OCI-LY1 (cell line): ENCODE measurements around the gene TAGLN2.
A peak's percentile ranks its signal among the peaks of the same experiment; 100 is the strongest.

ENCODE experiments used
- H2AFZ ChIP-seq: fragments of 200-600 bp; sonication (generic), shearing (Covaris generic); 2 replicates; pipeline ENCODE4 v1.6.0; 2014; ENCODE audit warnings: antibody characterized with exemption, mild to moderate bottlenecking, low read length
- H3F3A ChIP-seq: fragments of 200-600 bp; sonication (generic), shearing (Covaris generic); 2 replicates; pipeline ENCODE4 v1.6.0; 2014; ENCODE audit warnings: mild to moderate bottlenecking, antibody characterized with exemption, low read length, moderate library complexity; ENCODE audit not compliant: insufficient read depth
- H3K27ac ChIP-seq: fragments of 200-600 bp; sonication (generic); 2 replicates; pipeline ENCODE4 v1.5.1; 2014; ENCODE audit warnings: low read length, mixed run types, mild to moderate bottlenecking, low read depth; ENCODE audit not compliant: poor library complexity, severe bottlenecking
- H3K27me3 ChIP-seq: fragments of 200-600 bp; sonication (generic); 2 replicates; pipeline ENCODE4 v1.6.0; 2014; ENCODE audit warnings: antibody characterized with exemption, mild to moderate bottlenecking, low read length, moderate library complexity; ENCODE audit not compliant: insufficient read depth
- H3K36me3 ChIP-seq: fragments of 200-600 bp; sonication (generic); 2 replicates; pipeline ENCODE4 v1.6.1; 2014; ENCODE audit warnings: mild to moderate bottlenecking, antibody characterized with exemption, low read length, moderate library complexity, mixed read lengths; ENCODE audit not compliant: insufficient read depth
- H3K4me1 ChIP-seq: fragments of 200-600 bp; sonication (generic); 2 replicates; pipeline ENCODE4 v1.5.1; 2014; ENCODE audit warnings: mild to moderate bottlenecking, low read length, moderate library complexity; ENCODE audit not compliant: insufficient read depth, severe bottlenecking
- H3K4me2 ChIP-seq: fragments of 200-600 bp; sonication (generic), shearing (Covaris generic); 2 replicates; pipeline ENCODE4 v1.6.1; 2014; ENCODE audit warnings: low read length
- H3K4me3 ChIP-seq: fragments of 200-600 bp; sonication (generic); 2 replicates; pipeline ENCODE4 v1.5.1; 2014; ENCODE audit warnings: low read length, low read depth, mild to moderate bottlenecking, mixed read lengths; ENCODE audit not compliant: poor library complexity, severe bottlenecking
- H3K79me2 ChIP-seq: fragments of 200-600 bp; shearing (Covaris generic); 2 replicates; pipeline ENCODE4 v1.6.1; 2016; ENCODE audit warnings: mixed run types, low read length, mixed read lengths; ENCODE audit not compliant: insufficient read depth
- H3K9ac ChIP-seq: fragments of 200-600 bp; sonication (generic), shearing (Covaris generic); 2 replicates; pipeline ENCODE4 v1.6.1; 2014; ENCODE audit warnings: mild to moderate bottlenecking, low read length, mixed read lengths
- H3K9me2 ChIP-seq: fragments of 200-600 bp; sonication (generic), shearing (Covaris generic); 2 replicates; pipeline ENCODE4 v1.6.1; 2014; ENCODE audit warnings: low read depth, mild to moderate bottlenecking, low read length, mixed read lengths
- H3K9me3 ChIP-seq: fragments of 200-600 bp; shearing (Covaris generic); 2 replicates; pipeline ENCODE4 v1.6.1; 2014; ENCODE audit warnings: low read length, mixed read lengths
- H4K20me1 ChIP-seq: fragments of 200-600 bp; sonication (generic), shearing (Covaris generic); 2 replicates; pipeline ENCODE4 v1.6.0; 2016; ENCODE audit warnings: mild to moderate bottlenecking, low read length; ENCODE audit not compliant: insufficient read depth
- CTCF ChIP-seq: fragments of 200-600 bp; sonication (generic), shearing (Covaris generic); IDR thresholded peaks from 2 replicates; pipeline ENCODE4 v1.5.1; 2017; ENCODE audit warnings: mild to moderate bottlenecking, antibody characterized with exemption, low read length, moderate library complexity, mixed read lengths
- EZH2 ChIP-seq: fragments of 200-600 bp; sonication (generic), shearing (Covaris generic); IDR thresholded peaks from 2 replicates; pipeline ENCODE4 v1.8.0; 2017; ENCODE audit warnings: borderline replicate concordance, mixed run types, mild to moderate bottlenecking, antibody characterized with exemption, low read length, moderate library complexity, mixed read lengths

TAGLN2 gene

DNA sequence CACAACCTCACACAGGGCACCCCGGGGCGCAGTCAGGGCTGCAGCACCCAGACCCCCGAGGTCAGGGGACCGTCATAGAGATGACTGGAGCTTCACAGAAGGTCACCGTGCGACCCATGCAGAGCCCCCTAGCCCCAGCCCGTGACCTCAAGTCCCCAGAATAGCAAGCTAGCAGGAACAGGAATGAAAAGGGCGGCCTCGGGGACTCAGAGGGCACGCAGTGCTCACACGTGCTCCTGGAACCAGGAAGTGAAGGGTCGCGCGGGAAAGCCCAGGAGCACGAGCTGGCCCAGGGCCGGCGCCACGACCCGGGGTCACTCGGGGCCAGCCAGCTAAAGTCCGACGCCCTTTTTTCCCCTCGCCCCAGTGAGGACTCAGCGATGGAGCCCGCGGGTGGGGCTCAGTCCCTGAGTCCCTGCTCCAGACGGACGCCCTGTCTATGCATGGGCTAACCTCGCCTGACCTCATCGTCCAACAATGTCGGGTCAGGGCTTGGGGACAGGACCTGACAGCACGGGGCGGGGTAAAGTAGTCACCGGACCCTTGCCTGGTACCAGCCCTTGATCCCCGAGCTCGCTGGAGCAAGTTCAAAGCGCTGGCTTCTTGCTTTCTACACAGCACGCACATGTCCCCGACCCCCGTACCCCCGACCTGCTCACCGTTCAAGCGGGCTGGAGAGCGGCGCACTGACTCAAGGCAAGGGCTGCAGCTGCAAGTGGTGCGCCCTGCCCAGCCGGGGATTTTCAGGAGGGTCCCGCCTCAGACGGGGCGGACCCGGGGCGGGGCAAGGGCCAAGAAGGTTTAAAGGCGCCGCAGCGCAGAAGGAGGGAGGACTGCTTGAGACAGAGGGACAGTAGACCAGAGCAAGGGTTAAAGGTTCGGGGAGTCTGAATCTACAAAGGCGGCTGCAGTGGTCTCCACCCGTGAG, at the start of gene TAGLN2:
TAGLN2 (minus strand) TSS at position 717 of the 928 bp plus-strand sequence. CDS start 4,998 bp downstream, outside the sequence.
- Histone ChIP-seq H3K4me1 (peaks cover 50% of the 10 kb centered on the region), H3K9ac (peak within 1 kb of the TSS; percentile 74), H3K9me3 (no peaks in the 10 kb centered on the region), H3K36me3 (peaks cover 10% of the 10 kb centered on the region; the same call in 1 of the 2 replicates), H2AFZ (no peak within 1 kb of the TSS), H3K4me2 (peak within 1 kb of the TSS; percentile 84), H3F3A (no peaks in the 10 kb centered on the region), H3K4me3 (peak within 1 kb of the TSS; percentile 79), H3K27me3 (peaks cover 4% of the 10 kb centered on the region; the same call in 1 of the 2 replicates), H3K9me2 (no peaks in the 10 kb centered on the region), H4K20me1 (no peaks in the 10 kb centered on the region), H3K27ac (peak within 1 kb of the TSS; percentile 87), H3K79me2 (no peaks in the 10 kb centered on the region)
- TF ChIP-seq EZH2 (no peak), CTCF (no peak)

GRCh38 chr1:159974350-159974965, 49.2 kb upstream of the TAGLN2 start:
- Histone ChIP-seq H3K27ac (no peak overlapping the region), H3K9me2 (no peaks in the 10 kb centered on the region), H3K4me1 (no peaks in the 10 kb centered on the region), H3K4me2 (no peak overlapping the region), H3K36me3 (no peaks in the 10 kb centered on the region), H3K79me2 (no peaks in the 10 kb centered on the region), H4K20me1 (no peaks in the 10 kb centered on the region), H3K9ac (no peak overlapping the region), H3K4me3 (no peak overlapping the region), H3F3A (no peaks in the 10 kb centered on the region), H3K27me3 (peaks cover 6% of the 10 kb centered on the region; the same call in 1 of the 2 replicates), H2AFZ (no peak overlapping the region), H3K9me3 (no peaks in the 10 kb centered on the region)
- no peak for TF ChIP-seq CTCF
- TF ChIP-seq EZH2 = no peak

DNA sequence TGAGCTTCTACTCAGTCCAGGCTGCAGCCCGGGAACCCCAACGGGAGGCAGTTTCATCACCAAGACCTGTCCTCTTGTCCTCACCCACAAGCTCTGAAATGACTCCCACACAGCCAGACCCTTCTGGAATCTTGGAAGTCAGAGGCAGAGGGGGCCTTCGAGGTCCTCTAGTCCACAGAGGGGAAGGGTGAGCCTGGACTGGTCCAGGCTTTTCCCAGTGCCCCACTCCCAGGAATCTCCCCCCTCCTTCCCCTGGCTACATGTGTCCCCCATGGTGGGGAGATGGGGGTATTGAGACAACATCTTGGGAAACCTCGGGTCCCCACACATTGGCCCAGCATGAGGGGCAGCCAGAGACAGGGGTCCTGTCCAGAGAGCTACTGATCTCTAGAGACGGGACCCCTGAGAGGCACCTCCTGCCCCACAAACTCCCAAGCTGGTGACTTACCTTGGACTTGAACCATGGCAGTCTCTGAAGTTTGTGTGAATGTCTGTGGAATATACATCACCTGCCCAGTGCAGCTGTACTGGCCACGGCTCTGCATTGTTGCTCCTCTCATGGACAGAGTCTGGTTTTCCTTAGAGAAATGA, 48.1 kb upstream of the TAGLN2 start:
- H3K79me2 ChIP-seq = no peaks in the 10 kb centered on the region
- H3K9me3 ChIP-seq = no peaks in the 10 kb centered on the region
- no peak overlapping the region for H3K9ac ChIP-seq
- H4K20me1 ChIP-seq = no peaks in the 10 kb centered on the region
- no peak overlapping the region for H3K4me3 ChIP-seq
- H3K4me1 ChIP-seq = no peaks in the 10 kb centered on the region
- no peak overlapping the region for H2AFZ ChIP-seq
- TF ChIP-seq CTCF (no peak), EZH2 (no peak)
- no peaks in the 10 kb centered on the region for H3F3A ChIP-seq
- peaks cover 6% of the 10 kb centered on the region; the same call in 1 of the 2 replicates for H3K27me3 ChIP-seq
- H3K9me2 ChIP-seq = no peaks in the 10 kb centered on the region
- no peak overlapping the region for H3K4me2 ChIP-seq
- no peaks in the 10 kb centered on the region for H3K36me3 ChIP-seq
- H3K27ac ChIP-seq = no peak overlapping the region
